Psoas muscle (tissue), 8 donors: Measurements from ENCODE around the gene KBTBD2. TPM values are rescaled to one million over a fixed set of nuclear protein-coding genes. Genes with fewer than 3 reads are reported as not detected.
A peak's percentile ranks its signal among the peaks of the same experiment; 100 is the strongest.
"Not testable (repeated sequence)": the region's sequence is repeated elsewhere in the genome, so short reads cannot be mapped to it uniquely, and the experiment has no call there.

Source experiments
- ATAC-seq, 4 donors: fragments of 200-7000 bp; cut with Tn5 transposase; one replicate each; pipeline ENCODE4 v1.9.1; 2020; ENCODE audit warnings: moderate library complexity in 3 of 4, mild to moderate bottlenecking in 2 of 4
- DNase-seq, 2 donors: peaks; one replicate each; pipeline ENCODE4 v3.0.0-alpha.2; 2020
- H3K27ac ChIP-seq: fragments of 200-600 bp; one replicate; pipeline ENCODE4 v1.8.0; 2022
- H3K27me3 ChIP-seq, 3 donors: fragments of 200-600 bp in 1 of 3; one replicate each; pipeline versions ENCODE4 v1.6.1 to v1.8.0; 2013 to 2022; ENCODE audit warnings: low read length in 2 of 3, mild to moderate bottlenecking in 2 of 3, moderate library complexity in 1 of 3; ENCODE audit not compliant: insufficient read depth in 3 of 3
- H3K36me3 ChIP-seq, 2 donors: fragments of 200-600 bp in 1 of 2; one replicate each; pipeline versions ENCODE4 v1.6.1 to v1.8.0; 2013 to 2022; ENCODE audit warnings: low read depth in 1 of 2, mild to moderate bottlenecking in 1 of 2, moderate library complexity in 1 of 2; ENCODE audit not compliant: insufficient read depth in 1 of 2
- H3K4me1 ChIP-seq: fragments of 200-600 bp; one replicate; pipeline ENCODE4 v1.8.0; 2022
- H3K4me3 ChIP-seq: fragments of 200-600 bp; one replicate; pipeline ENCODE4 v1.8.0; 2022; ENCODE audit warnings: mild to moderate bottlenecking
- H3K9me3 ChIP-seq: fragments of 200-600 bp; one replicate; pipeline ENCODE4 v1.8.0; 2022
- CTCF ChIP-seq: fragments of 200-600 bp; IDR thresholded peaks from one replicate; pipeline ENCODE4 v1.8.0; 2022; ENCODE audit warnings: antibody characterized with exemption
- WGBS, 3 donors: extraction: QIAGEN DNeasy Blood & Tissue Kit; methylation state at CpG; one replicate each; pipeline versions ENCODE4 v1.1.6 to v1.1.7; 2013; 5-methylcytosine and 5-hydroxymethylcytosine counted together
- intact Hi-C, 2 donors: fragments of 100-400 bp; cut with DNase I; formaldehyde crosslinking; loops; one replicate each; pipeline versions ENCODE4 v1.11.0 to v1.14.2; 2022
- polyA plus RNA-seq, 3 donors: library from polyadenylated mRNA; stranded (reverse); fragments of 200-250 nt; gene quantifications; one replicate each; pipeline ENCODE4 v1.2.3, GENCODE V29; 2013
- total RNA-seq, 4 donors: library from RNA; stranded (reverse); fragmentation: NEBNext Ultra II Directional in 2 of 4; extraction: Animal tissue kit (Norgen Biotek cat#: 25700) in 2 of 4; gene quantifications; one replicate each; pipeline versions ENCODE4 v1.2.1 to v1.2.4, GENCODE V29; 2021 to 2023
- donor health status: healthy with polysubstance abuse.
- donor health status: DM: no; HTN: no; CAD: no; lungs with moderate emphysema.
- donor health status: Bipolar disorder and iron deficiency.
- donor health status: healthy.
- donor health status: DM: yes; HTN: yes; CAD: no.
- donor health status: DM: no; HTN: no; CAD: no.
- donor health status: DM: no; HTN: no; CAD: no.
- donor health status: DM: yes; HTN: yes; CAD: no.

The KBTBD2 gene
- total and polyA plus RNA-seq, 7 donors = 25.6 to 69.6 (median 32.4) TPM

- intact Hi-C loops = no loop called here
These were observed 3.1 kb downstream of the KBTBD2 start for GRCh38 chr7:32888505-32888904.

DNA sequence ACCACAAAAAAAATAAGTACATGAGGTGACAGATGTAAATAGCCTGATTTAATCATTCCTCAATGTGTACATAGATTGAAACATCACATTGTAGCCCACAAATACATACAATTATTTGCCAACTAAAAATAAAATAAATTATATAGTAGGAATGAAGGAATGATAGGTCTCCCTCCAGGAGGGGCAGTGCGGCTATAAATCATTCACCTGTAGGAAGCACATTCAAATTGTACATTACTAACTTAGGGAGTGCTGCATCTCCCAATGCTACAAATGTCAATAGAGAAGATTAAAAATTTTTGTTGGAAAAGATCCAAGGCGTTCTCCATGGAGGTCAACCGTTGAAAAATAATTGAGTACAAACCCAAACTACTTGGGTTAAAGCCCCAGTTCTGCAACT lies 4.2 kb downstream of the KBTBD2 start:
- DNase-seq = no peak
- Histone ChIP-seq H3K27ac (peak overlapping the region; percentile 26), H3K36me3 (no peaks in the 10 kb centered on the region), H3K9me3 (no peaks in the 10 kb centered on the region), H3K27me3 (no peaks in the 10 kb centered on the region), H3K4me1 (peaks cover 68% of the 10 kb centered on the region), H3K4me3 (peak overlapping the region; percentile 92)
- WGBS, 3 donors = 45 to 51% (median 46%) methylated on average over 3 of the region's 3 CpGs
- no peak for ATAC-seq
- TF ChIP-seq CTCF = no peak
- intact Hi-C loops = no loop called here

More at GRCh38 chr7:32888505-32888904, 3.1 kb downstream of the KBTBD2 start:
- H3K36me3 ChIP-seq = no peaks in the 10 kb centered on the region
- ATAC-seq (no peak), DNase-seq (no peak)
- no peaks in the 10 kb centered on the region for H3K27me3 ChIP-seq
- H3K27ac ChIP-seq = peak overlapping the region; percentile 98
- H3K4me1 ChIP-seq = peaks cover 65% of the 10 kb centered on the region
- peak overlapping the region; percentile 92 for H3K4me3 ChIP-seq
- 63 to 79% (median 68%) methylated on average over 6 of the region's 6 CpGs for WGBS, 3 donors
- no peaks in the 10 kb centered on the region for H3K9me3 ChIP-seq
- no peak for TF ChIP-seq CTCF

DNA sequence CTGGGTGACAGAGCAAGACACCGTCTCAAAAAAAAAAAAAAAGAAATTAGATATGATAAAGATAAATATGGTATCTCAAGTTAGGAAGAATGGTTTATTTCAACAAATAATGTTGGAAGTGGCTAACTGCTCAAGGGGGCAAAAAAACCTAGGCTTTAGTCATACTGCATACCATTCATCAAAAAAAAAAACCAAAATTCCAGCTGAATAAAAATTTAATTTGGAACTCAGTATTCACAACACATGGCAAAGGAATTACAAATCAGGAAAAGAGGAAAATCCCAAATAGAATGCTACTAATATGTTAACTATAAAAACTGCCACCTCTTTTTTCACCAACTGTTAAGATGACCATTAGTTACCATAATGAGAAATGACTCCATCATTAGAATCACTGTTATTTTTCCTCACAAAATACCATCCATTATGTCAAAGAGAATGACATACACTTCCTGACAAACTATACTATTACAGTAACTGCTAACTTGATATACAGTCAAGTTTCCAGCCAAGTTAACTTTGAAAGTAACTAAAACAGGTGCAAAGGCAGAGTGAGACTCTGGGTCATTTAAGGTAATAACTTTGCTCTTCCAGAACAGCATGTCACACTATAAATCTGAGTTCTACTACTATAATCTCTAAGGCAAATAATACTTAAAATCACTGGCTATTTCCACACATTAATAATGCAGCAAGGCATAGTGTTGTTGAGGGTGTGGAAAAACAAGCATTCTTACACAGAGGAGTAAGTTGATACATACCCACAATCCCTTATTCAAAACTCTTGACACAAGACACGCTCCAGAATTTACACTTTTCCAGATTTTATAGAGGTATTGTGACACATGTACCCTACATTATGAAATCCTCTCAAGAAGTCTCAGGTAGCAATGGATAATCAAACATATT lies 10.2 kb downstream of the KBTBD2 start:
- H3K27me3 ChIP-seq = no peaks in the 10 kb centered on the region
- peaks cover 90% of the 10 kb centered on the region for H3K4me1 ChIP-seq
- DNase-seq (no peak), ATAC-seq (peak; percentile 57 to 67 (median 59))
- TF ChIP-seq CTCF = no peak
- 15 to 33% (median 17%) methylated on average over 2 of the region's 2 CpGs for WGBS, 3 donors
- intact Hi-C loops = no loop called here
- H3K27ac ChIP-seq = peak overlapping the region; percentile 86
- peak overlapping the region; percentile 49 for H3K4me3 ChIP-seq
- H3K9me3 ChIP-seq = no peaks in the 10 kb centered on the region
- no peaks in the 10 kb centered on the region for H3K36me3 ChIP-seq

DNA sequence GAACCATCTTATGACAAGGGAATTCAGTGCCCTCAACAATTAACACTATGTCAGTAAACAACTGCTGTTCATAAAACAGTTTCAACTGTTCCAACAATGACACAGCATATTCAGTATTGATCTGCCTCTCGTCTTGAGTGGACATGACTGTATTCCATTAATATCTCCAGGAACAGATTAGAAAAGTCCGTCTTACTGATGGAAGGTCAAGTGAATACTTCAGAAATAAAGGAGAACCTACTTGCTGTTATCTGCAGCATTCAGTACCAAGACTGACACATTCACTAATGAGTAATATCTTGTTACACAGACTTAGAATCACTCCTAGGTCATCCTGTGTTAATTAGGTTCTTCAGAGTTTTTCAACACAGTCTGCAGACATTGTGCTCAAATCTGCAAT lies 12.1 kb downstream of the KBTBD2 start:
- 7 to 12% (median 8%) methylated on average over 2 of the region's 2 CpGs for WGBS, 3 donors
- H3K36me3 ChIP-seq = peaks cover 3 to 8% of the 10 kb centered on the region in 2 donors
- DNase-seq (no peak), ATAC-seq (peak; percentile 25 to 62 (median 61))
- H3K27ac ChIP-seq = peak overlapping the region; percentile 86
- H3K27me3 ChIP-seq = no peaks in the 10 kb centered on the region
- peaks cover 93% of the 10 kb centered on the region for H3K4me1 ChIP-seq
- TF ChIP-seq CTCF = no peak
- intact Hi-C loops = no loop called here
- no peaks in the 10 kb centered on the region for H3K9me3 ChIP-seq
- peak overlapping the region; percentile 49 for H3K4me3 ChIP-seq

GRCh38 chr7:32878023-32878422 lies 13.5 kb downstream of the KBTBD2 start:
- not testable (repeated sequence) for DNase-seq

More at GRCh38 chr7:32878023-32878422, 13.5 kb downstream of the KBTBD2 start:
- H3K9me3 ChIP-seq, H3K27me3 ChIP-seq, intact Hi-C loops: not testable (repeated sequence)
- peak; percentile 27 to 57 (median 36) for ATAC-seq
- Histone ChIP-seq H3K4me3 (peak overlapping the region; percentile 49), H3K4me1 (peaks cover 87% of the 10 kb centered on the region), H3K36me3 (peaks cover 4 to 23% of the 10 kb centered on the region in 2 donors), H3K27ac (peak overlapping the region; percentile 86)
- WGBS, 3 donors = 33 to 66% (median 36%) methylated on average over 8 of the region's 8 CpGs
